Peyer's patch (tissue), 4 donors: Measurements from ENCODE around the gene NNMT.

Source experiments
- POLR2A ChIP-seq, 2 donors: fragments of 450-650 bp; IDR thresholded peaks; one replicate each; pipeline ENCODE4 v1.5.1; 2017; ENCODE audit warnings: antibody characterized with exemption in 2 of 2, mild to moderate bottlenecking in 2 of 2, moderate library complexity in 2 of 2
- TF ChIP-seq, protein P1 (sequence below), 6 experiments: fragments of 450-650 bp in 4 of 6; fragments of 200-600 bp in 2 of 6; sonication (generic) in 1 of 6; IDR thresholded peaks; one replicate each; pipeline ENCODE4 v1.5.1; 2017 to 2019; ENCODE audit warnings: antibody characterized with exemption in 6 of 6, mild to moderate bottlenecking in 3 of 6, moderate library complexity in 1 of 6

DNA sequence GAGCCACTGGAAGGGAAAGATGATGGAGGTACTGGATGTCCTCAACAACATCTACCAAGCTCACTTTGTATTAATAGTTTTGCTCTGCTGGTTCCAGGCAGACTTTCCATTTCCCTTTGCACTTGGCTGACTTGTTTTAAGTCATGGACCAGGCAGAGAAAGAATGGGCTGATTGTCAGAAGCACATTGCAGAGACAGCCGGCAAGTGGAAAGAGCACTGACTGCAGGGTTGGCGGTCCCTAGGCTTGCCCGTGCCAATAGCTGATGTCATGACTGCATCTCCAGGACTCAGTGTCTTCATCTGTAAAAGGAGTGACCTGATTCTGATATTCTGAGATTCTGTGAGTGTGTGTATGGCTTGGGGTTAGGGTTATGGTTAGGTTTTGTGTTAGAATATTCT, 20.9 kb upstream of the NNMT start:
- TF ChIP-seq, protein P1, sequence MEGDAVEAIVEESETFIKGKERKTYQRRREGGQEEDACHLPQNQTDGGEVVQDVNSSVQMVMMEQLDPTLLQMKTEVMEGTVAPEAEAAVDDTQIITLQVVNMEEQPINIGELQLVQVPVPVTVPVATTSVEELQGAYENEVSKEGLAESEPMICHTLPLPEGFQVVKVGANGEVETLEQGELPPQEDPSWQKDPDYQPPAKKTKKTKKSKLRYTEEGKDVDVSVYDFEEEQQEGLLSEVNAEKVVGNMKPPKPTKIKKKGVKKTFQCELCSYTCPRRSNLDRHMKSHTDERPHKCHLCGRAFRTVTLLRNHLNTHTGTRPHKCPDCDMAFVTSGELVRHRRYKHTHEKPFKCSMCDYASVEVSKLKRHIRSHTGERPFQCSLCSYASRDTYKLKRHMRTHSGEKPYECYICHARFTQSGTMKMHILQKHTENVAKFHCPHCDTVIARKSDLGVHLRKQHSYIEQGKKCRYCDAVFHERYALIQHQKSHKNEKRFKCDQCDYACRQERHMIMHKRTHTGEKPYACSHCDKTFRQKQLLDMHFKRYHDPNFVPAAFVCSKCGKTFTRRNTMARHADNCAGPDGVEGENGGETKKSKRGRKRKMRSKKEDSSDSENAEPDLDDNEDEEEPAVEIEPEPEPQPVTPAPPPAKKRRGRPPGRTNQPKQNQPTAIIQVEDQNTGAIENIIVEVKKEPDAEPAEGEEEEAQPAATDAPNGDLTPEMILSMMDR (IDR thresholded peaks at IDR 0.05), result no peak
- no peak for TF ChIP-seq POLR2A (IDR thresholded peaks at IDR 0.05)
